Lower leg skin (tissue), 3 donors: ENCODE results near the gene STPG3.

Source experiments
- CTCF ChIP-seq, 3 donors: fragments of 450-650 bp; IDR thresholded peaks; one replicate each; pipeline ENCODE4 v1.5.1; 2016; ENCODE audit warnings: antibody characterized with exemption in 3 of 3, mild to moderate bottlenecking in 3 of 3, moderate library complexity in 2 of 3
- POLR2A ChIP-seq, 2 donors: fragments of 450-650 bp; IDR thresholded peaks; one replicate each; pipeline ENCODE4 v1.6.1; 2016 to 2017; ENCODE audit warnings: antibody characterized with exemption in 2 of 2, mild to moderate bottlenecking in 1 of 2, moderate library complexity in 1 of 2

- TF ChIP-seq CTCF (IDR thresholded peaks at IDR 0.05) (no peak), POLR2A (IDR thresholded peaks at IDR 0.05) (no peak)
Observed at GRCh38 chr9:137221506-137222111, 29.5 kb upstream of the STPG3 start.
